ENCODE results near the gene KLF12. TPM values are rescaled to one million over a fixed set of nuclear protein-coding genes. Genes with fewer than 3 reads are reported as not detected.

The KLF12 gene
- total RNA-seq, 1 experiment from 2014 or later, result 9.7 TPM

DNA sequence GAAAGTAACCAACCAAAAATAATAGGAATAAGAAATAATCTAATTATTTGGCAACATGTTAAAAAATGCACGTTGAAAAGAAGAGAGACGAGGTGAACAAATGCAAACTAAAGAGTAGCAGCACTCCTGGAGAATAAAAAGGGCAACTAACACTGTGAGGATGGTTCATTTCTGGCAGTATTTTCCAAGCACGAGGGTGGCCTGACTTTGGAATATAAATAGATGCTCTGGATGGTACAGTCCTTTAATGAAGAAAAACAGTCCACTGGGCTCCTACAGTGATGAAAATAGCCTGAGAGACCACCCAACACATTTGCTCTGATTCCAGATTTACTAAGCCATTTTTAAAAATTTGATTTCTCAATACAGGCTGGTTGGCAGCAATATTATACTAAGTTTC is 17.7 kb upstream of the KLF12 start:
- no peak overlapping the region for H3K56ac ChIP-seq (ENCODE audit: insufficient read length, low read depth, low read length)
- DNase-seq, result no peak
- H3K27ac ChIP-seq (ENCODE audit: insufficient read length, low read depth, low read length), result no peak overlapping the region
- H3K4me3 Mint-ChIP-seq, result no peak overlapping the region
- no peak overlapping the region for H3K23ac ChIP-seq (ENCODE audit: insufficient read length, low read depth, low read length)
- no peak overlapping the region for H2BK20ac ChIP-seq (ENCODE audit: low read depth, low read length, poor library complexity, severe bottlenecking)
- TF ChIP-seq, protein P1, sequence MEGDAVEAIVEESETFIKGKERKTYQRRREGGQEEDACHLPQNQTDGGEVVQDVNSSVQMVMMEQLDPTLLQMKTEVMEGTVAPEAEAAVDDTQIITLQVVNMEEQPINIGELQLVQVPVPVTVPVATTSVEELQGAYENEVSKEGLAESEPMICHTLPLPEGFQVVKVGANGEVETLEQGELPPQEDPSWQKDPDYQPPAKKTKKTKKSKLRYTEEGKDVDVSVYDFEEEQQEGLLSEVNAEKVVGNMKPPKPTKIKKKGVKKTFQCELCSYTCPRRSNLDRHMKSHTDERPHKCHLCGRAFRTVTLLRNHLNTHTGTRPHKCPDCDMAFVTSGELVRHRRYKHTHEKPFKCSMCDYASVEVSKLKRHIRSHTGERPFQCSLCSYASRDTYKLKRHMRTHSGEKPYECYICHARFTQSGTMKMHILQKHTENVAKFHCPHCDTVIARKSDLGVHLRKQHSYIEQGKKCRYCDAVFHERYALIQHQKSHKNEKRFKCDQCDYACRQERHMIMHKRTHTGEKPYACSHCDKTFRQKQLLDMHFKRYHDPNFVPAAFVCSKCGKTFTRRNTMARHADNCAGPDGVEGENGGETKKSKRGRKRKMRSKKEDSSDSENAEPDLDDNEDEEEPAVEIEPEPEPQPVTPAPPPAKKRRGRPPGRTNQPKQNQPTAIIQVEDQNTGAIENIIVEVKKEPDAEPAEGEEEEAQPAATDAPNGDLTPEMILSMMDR (conservative IDR thresholded peaks at IDR 0.05), result no peak
- H3K23me2 ChIP-seq (ENCODE audit: insufficient read length, low read depth, low read length, poor library complexity, severe bottlenecking), result no peaks in the 10 kb centered on the region
- H3K27me3 ChIP-seq (ENCODE audit: insufficient read depth, low read length), result no peaks in the 10 kb centered on the region
- no peak overlapping the region for H2BK12ac ChIP-seq (ENCODE audit: insufficient read length, low read depth, low read length)
- H3K36me3 Mint-ChIP-seq (ENCODE audit: insufficient read depth in 1 of 3, low read depth in 3 of 3), result no peaks in the 10 kb centered on the region
- no peak overlapping the region for H3K4me2 ChIP-seq (ENCODE audit: insufficient read depth, insufficient read length, low read length)
- no peak overlapping the region for H3K27ac Mint-ChIP-seq
- H4K91ac ChIP-seq (ENCODE audit: insufficient read length, low read depth, low read length), result no peak overlapping the region
- no peak overlapping the region for H2BK5ac ChIP-seq (ENCODE audit: insufficient read length, low read length)
- no peak overlapping the region for H3K9ac ChIP-seq (ENCODE audit: extremely low read depth, insufficient read length, low read length)
- H3K9me3 Mint-ChIP-seq, result no peaks in the 10 kb centered on the region
- H3K4me1 ChIP-seq (ENCODE audit: insufficient read depth, low read length), result no peaks in the 10 kb centered on the region
- H3K9me3 ChIP-seq (ENCODE audit: control insufficient read depth, low read depth, low read length), result no peaks in the 10 kb centered on the region
- H3K27me3 Mint-ChIP-seq (ENCODE audit: low read depth), result peaks cover 1% of the 10 kb centered on the region; the same call in 1 of the 2 replicates
- H3T11ph ChIP-seq (ENCODE audit: low read length), result no peak overlapping the region
- no peaks in the 10 kb centered on the region for H3K79me2 ChIP-seq (ENCODE audit: insufficient read depth, low read length)
- H2BK15ac ChIP-seq (ENCODE audit: low read depth, low read length), result no peak overlapping the region
- no peak overlapping the region for H2AFZ ChIP-seq (ENCODE audit: low read length)
- 0 out of 4 replicates have a peak, but pooled peaks cover 0 to 2% of the 10 kb centered on the region in 2 experiments for H3K4me1 Mint-ChIP-seq
- WGBS (ENCODE audit: extremely low coverage, insufficient read length, low lambda C conversion rate), result no CpG with 5 or more reads among the region's 3 CpGs
- H4K20me1 ChIP-seq (ENCODE audit: control insufficient read depth, insufficient read depth, insufficient read length), result no peaks in the 10 kb centered on the region
- no peaks in the 10 kb centered on the region for H3K79me1 ChIP-seq (ENCODE audit: insufficient read depth, low read depth, low read length, poor library complexity, severe bottlenecking)
- H3K14ac ChIP-seq (ENCODE audit: insufficient read depth, low read length), result no peak overlapping the region
- no peak overlapping the region for H2AK5ac ChIP-seq (ENCODE audit: insufficient read length, low read length)
- no peak overlapping the region for H2BK120ac ChIP-seq (ENCODE audit: low read depth, low read length, poor library complexity, severe bottlenecking)
- H3K18ac ChIP-seq (ENCODE audit: insufficient read length, low read depth, low read length), result no peak overlapping the region
- H4K8ac ChIP-seq (replicated peaks; ENCODE audit: insufficient read length, low read depth, low read length), result no peak overlapping the region
- H3K4ac ChIP-seq (ENCODE audit: low read depth, low read length), result no peak overlapping the region
- H4K5ac ChIP-seq (ENCODE audit: insufficient read length, low read depth, low read length), result no peak overlapping the region

Data from H9 (cell line).